Psoas muscle (tissue), 8 donors: Measurements from ENCODE around the gene GAGE10. TPM values are rescaled to one million over a fixed set of nuclear protein-coding genes. Genes with fewer than 3 reads are reported as not detected.
"Not testable (repeated sequence)": the region's sequence is repeated elsewhere in the genome, so short reads cannot be mapped to it uniquely, and the experiment has no call there.

Experiments used
- ATAC-seq, 4 donors: fragments of 200-7000 bp; cut with Tn5 transposase; one replicate each; pipeline ENCODE4 v1.9.1; 2020; ENCODE audit warnings: moderate library complexity in 3 of 4, mild to moderate bottlenecking in 2 of 4
- DNase-seq, 2 donors: peaks; one replicate each; pipeline ENCODE4 v3.0.0-alpha.2; 2020
- H3K27ac ChIP-seq: fragments of 200-600 bp; one replicate; pipeline ENCODE4 v1.8.0; 2022
- H3K27me3 ChIP-seq, 3 donors: fragments of 200-600 bp in 1 of 3; one replicate each; pipeline versions ENCODE4 v1.6.1 to v1.8.0; 2013 to 2022; ENCODE audit warnings: low read length in 2 of 3, mild to moderate bottlenecking in 2 of 3, moderate library complexity in 1 of 3; ENCODE audit not compliant: insufficient read depth in 3 of 3
- H3K36me3 ChIP-seq, 2 donors: fragments of 200-600 bp in 1 of 2; one replicate each; pipeline versions ENCODE4 v1.6.1 to v1.8.0; 2013 to 2022; ENCODE audit warnings: low read depth in 1 of 2, mild to moderate bottlenecking in 1 of 2, moderate library complexity in 1 of 2; ENCODE audit not compliant: insufficient read depth in 1 of 2
- H3K4me1 ChIP-seq: fragments of 200-600 bp; one replicate; pipeline ENCODE4 v1.8.0; 2022
- H3K4me3 ChIP-seq: fragments of 200-600 bp; one replicate; pipeline ENCODE4 v1.8.0; 2022; ENCODE audit warnings: mild to moderate bottlenecking
- H3K9me3 ChIP-seq: fragments of 200-600 bp; one replicate; pipeline ENCODE4 v1.8.0; 2022
- WGBS, 3 donors: extraction: QIAGEN DNeasy Blood & Tissue Kit; methylation state at CpG; one replicate each; pipeline versions ENCODE4 v1.1.6 to v1.1.7; 2013; 5-methylcytosine and 5-hydroxymethylcytosine counted together
- intact Hi-C, 2 donors: fragments of 100-400 bp; cut with DNase I; formaldehyde crosslinking; loops; one replicate each; pipeline versions ENCODE4 v1.11.0 to v1.14.2; 2022
- polyA plus RNA-seq, 3 donors: library from polyadenylated mRNA; stranded (reverse); fragments of 200-250 nt; gene quantifications; one replicate each; pipeline ENCODE4 v1.2.3, GENCODE V29; 2013
- total RNA-seq, 4 donors: library from RNA; stranded (reverse); fragmentation: NEBNext Ultra II Directional in 2 of 4; extraction: Animal tissue kit (Norgen Biotek cat#: 25700) in 2 of 4; gene quantifications; one replicate each; pipeline versions ENCODE4 v1.2.1 to v1.2.4, GENCODE V29; 2021 to 2023
- donor health status: healthy with polysubstance abuse.
- donor health status: DM: no; HTN: no; CAD: no; lungs with moderate emphysema.
- donor health status: Bipolar disorder and iron deficiency.
- donor health status: healthy.
- donor health status: DM: yes; HTN: yes; CAD: no.
- donor health status: DM: no; HTN: no; CAD: no.
- donor health status: DM: no; HTN: no; CAD: no.
- donor health status: DM: yes; HTN: yes; CAD: no.

GAGE10 gene
- total and polyA plus RNA-seq, 7 donors = not detected

DNA sequence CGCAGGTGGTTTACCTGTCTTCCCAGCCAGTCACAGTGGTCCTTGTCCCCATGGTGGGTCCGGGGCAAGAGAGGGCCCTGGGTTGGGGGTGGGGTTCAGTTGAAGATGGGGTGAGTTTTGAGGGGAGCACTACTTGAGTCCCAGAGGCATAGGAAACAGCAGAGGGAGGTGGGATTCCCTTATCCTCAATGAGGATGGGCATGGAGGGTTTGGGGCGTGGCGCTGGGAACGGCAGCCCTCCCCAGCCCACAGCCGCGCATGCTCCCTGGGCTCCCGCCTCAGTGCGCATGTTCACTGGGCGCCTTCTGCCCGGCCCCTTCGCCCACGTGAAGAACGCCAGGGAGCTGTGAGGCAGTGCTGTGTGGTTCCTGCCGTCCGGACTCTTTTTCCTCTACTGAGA, 27.8 kb downstream of the GAGE10 start, which contains the start of gene GAGE13:
GAGE13 (plus strand) TSS at position 301 of the 400 bp plus-strand sequence. CDS start 1,156 bp downstream, outside the sequence.
- H3K9me3 ChIP-seq, H3K4me1 ChIP-seq, ATAC-seq, H3K27ac ChIP-seq, DNase-seq, H3K36me3 ChIP-seq, H3K4me3 ChIP-seq, intact Hi-C loops, H3K27me3 ChIP-seq: not testable (repeated sequence)
- no CpG with 5 or more reads among the region's 16 CpGs for WGBS, 3 donors

DNA sequence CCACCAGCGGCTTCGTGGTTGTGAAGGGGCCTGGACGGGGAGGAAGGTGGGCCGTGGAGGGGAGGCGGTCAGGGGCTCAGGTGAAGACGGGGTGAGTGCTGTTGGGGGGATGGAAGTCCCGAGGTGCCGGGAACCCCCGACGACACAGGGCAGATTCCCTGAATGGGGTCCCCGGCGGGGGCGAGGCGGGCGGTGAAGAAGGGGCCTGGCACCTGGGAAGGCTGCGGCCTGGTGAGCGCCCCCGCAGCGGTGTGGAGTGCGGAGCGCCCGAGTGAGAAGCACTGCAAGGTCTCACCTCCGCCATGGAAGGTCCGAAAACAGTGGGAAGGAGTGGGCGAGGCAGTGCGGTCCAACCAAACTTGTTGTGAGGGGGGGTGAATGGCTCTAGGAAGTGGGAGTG, 28.4 kb downstream of the GAGE10 start:
- ATAC-seq, DNase-seq, H3K9me3 ChIP-seq, H3K27ac ChIP-seq, H3K36me3 ChIP-seq, H3K4me3 ChIP-seq, H3K27me3 ChIP-seq, intact Hi-C loops, H3K4me1 ChIP-seq: not testable (repeated sequence)
- no CpG with 5 or more reads among the region's 26 CpGs for WGBS, 3 donors

DNA sequence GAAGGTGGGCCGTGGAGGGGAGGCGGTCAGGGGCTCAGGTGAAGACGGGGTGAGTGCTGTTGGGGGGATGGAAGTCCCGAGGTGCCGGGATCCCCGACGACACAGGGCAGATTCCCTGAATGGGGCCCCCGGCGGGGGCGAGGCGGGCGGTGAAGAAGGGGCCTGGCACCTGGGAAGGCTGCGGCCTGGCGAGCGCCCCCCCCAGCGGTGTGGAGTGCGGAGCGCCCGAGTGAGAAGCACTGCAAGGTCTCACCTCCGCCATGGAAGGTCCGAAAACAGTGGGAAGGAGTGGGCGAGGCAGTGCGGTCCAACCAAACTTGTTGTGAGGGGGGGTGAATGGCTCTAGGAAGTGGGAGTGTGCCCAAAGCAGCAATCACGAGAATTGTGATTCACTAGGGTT, 38.0 kb downstream of the GAGE10 start:
- H3K27ac ChIP-seq, H3K27me3 ChIP-seq, H3K36me3 ChIP-seq, H3K9me3 ChIP-seq, ATAC-seq, H3K4me3 ChIP-seq, intact Hi-C loops, H3K4me1 ChIP-seq: not testable (repeated sequence)
- peak in 1 of 2 donors; percentile 61 for DNase-seq
- 87 to 94% methylated on average over 9 to 12 of the region's 24 CpGs; no CpG with 5 or more reads in 1 of the 3 donors for WGBS, 3 donors

DNA sequence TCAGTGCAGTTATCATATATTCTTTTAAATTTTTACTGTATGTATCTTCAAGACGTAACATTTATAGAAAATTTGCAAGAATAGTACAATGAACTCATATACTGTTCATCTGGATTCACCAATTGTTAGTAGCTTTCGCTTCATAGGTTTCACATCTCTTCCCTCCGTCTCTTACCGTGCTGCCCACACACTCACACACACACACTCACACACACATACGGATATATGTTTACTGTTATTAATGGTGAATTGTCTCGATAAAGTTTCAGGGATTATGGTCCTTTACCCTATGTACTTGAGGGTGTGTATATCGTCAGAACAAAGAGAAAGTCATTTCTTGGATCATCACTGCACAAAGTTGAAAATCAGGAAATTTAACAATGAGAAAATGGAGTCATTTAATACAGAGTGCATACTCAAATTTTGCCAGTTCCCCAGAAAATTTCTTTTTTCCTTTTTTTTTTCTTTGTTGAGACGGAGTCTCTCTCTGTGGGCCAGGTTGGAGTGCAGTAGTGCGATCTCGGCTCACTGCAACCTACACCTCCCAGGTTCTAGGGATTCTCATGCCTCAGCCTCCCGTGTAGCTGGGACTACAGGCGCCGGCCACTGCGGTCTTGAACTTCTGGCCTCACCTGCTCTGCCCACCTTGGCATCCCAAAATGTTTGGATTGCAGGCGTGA, 41.2 kb downstream of the GAGE10 start:
- H3K4me1 ChIP-seq, H3K4me3 ChIP-seq, DNase-seq, H3K27me3 ChIP-seq, H3K36me3 ChIP-seq, ATAC-seq, intact Hi-C loops, H3K27ac ChIP-seq, H3K9me3 ChIP-seq: not testable (repeated sequence)
- 74 to 78% (median 75%) methylated on average over 11 of the region's 15 CpGs for WGBS, 3 donors

DNA sequence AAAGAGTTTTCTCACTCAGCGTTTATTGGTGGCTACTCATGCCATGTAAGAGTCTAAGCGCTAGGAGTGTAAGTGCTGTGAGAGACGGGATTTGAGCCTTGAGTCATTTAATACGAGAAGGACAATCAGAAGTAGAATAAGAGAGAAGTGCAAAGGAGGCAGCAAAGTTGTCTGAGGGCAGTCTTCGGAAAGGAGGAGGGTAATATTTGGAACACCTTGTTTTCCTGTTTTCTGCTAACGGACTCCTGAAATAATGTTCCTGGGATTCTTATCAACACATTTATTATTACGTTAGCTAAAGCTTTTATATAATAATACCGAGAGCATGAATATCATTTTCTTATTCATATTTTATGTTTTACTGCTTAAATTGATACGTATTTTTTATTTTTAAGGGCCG, 42.0 kb downstream of the GAGE10 start:
- intact Hi-C loops, H3K27ac ChIP-seq, H3K4me1 ChIP-seq, H3K4me3 ChIP-seq, H3K9me3 ChIP-seq, ATAC-seq, DNase-seq, H3K36me3 ChIP-seq, H3K27me3 ChIP-seq: not testable (repeated sequence)
- WGBS, 3 donors = 82% methylated on average over 3 to 6 of the region's 10 CpGs

DNA sequence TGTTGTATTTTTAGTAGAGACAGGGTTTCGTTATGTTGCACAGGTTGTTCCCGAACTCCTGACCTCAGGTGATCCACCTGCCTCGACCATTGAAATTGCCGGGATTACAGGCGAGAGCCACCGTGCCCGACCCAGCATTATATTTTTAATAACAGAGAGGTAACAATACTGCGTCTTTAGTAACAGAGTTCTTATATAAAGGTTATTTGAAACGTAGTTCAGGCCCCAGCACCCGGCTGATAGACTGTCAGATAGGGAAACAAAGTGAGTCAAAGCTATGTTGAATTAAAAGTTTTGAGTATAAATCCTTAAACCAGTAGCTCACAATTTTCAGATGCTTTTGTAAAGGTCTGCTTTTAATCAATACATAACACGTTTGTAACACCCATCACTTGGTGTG, 42.7 kb downstream of the GAGE10 start:
- WGBS, 3 donors = 86 to 91% (median 90%) methylated on average over 7 of the region's 11 CpGs
- H3K4me3 ChIP-seq, intact Hi-C loops, H3K27me3 ChIP-seq, H3K27ac ChIP-seq, H3K4me1 ChIP-seq, H3K9me3 ChIP-seq, ATAC-seq, H3K36me3 ChIP-seq: not testable (repeated sequence)
- DNase-seq = peak in 1 of 2 donors; percentile 50

Other genes with a start within 250 kb of the GAGE10 start
- gene CCDC120, start 244.6 kb upstream of the GAGE10 start, total RNA-seq = 1 to 10 TPM in 2 of 4 donors, under 1 TPM in 2; 0.76 to 1.2 (median 0.95) TPM
- gene CCDC120, start 244.6 kb upstream of the GAGE10 start, polyA plus RNA-seq = under 1 TPM; 0.40 to 0.48 (median 0.43) TPM
- gene PRAF2, start 229.6 kb upstream of the GAGE10 start, total RNA-seq = 1 to 10 TPM; 4.3 to 9.1 (median 6.6) TPM
- 10 to 100 TPM in 2 of 3 donors, 1 to 10 TPM in 1; 9.7 to 12.5 (median 11.4) TPM for gene PRAF2, start 229.6 kb upstream of the GAGE10 start, polyA plus RNA-seq
- gene WDR45, start 223.8 kb upstream of the GAGE10 start, total RNA-seq = 10 to 100 TPM; 67.3 to 85.7 (median 75.0) TPM
- gene WDR45, start 223.8 kb upstream of the GAGE10 start, polyA plus RNA-seq = 100 to 1,000 TPM in 1 of 3 donors, 10 to 100 TPM in 2; 93.2 to 102 (median 99.4) TPM
- gene GPKOW, start 179.9 kb upstream of the GAGE10 start, total RNA-seq = 10 to 100 TPM; 26.7 to 28.8 (median 27.7) TPM
- gene GPKOW, start 179.9 kb upstream of the GAGE10 start, polyA plus RNA-seq = 10 to 100 TPM; 25.9 to 29.4 (median 26.9) TPM
- gene MAGIX, start 140.9 kb upstream of the GAGE10 start, total RNA-seq = 1 to 10 TPM; 2.9 to 3.7 (median 3.5) TPM
- 1 to 10 TPM; 5.2 to 8.0 (median 5.3) TPM for gene MAGIX, start 140.9 kb upstream of the GAGE10 start, polyA plus RNA-seq
- 10 to 100 TPM; 17.8 to 80.7 (median 74.0) TPM for gene PLP2, start 131.7 kb upstream of the GAGE10 start, total RNA-seq
- gene PLP2, start 131.7 kb upstream of the GAGE10 start, polyA plus RNA-seq = 100 to 1,000 TPM in 2 of 3 donors, 10 to 100 TPM in 1; 76.5 to 320 (median 113) TPM
- 10 to 100 TPM; 14.1 to 17.6 (median 16.3) TPM for gene PRICKLE3, start 117.3 kb upstream of the GAGE10 start, total RNA-seq
- 10 to 100 TPM in 2 of 3 donors, 1 to 10 TPM in 1; 7.5 to 23.6 (median 18.1) TPM for gene PRICKLE3, start 117.3 kb upstream of the GAGE10 start, polyA plus RNA-seq
- gene SYP, start 103.5 kb upstream of the GAGE10 start, total RNA-seq = 1 to 10 TPM in 2 of 4 donors, under 1 TPM in 2; 0.37 to 1.2 (median 0.83) TPM
- 1 to 10 TPM in 2 of 3 donors, under 1 TPM in 1; 0.76 to 1.6 (median 1.4) TPM for gene SYP, start 103.5 kb upstream of the GAGE10 start, polyA plus RNA-seq
- under 1 TPM in 2 of 4 donors, not detected in 2; 0.04 to 0.12 TPM for gene CACNA1F, start 70.3 kb upstream of the GAGE10 start, total RNA-seq
- under 1 TPM in 2 of 3 donors, not detected in 1; 0.01 TPM for gene CACNA1F, start 70.3 kb upstream of the GAGE10 start, polyA plus RNA-seq
- 10 to 100 TPM in 3 of 4 donors, 1 to 10 TPM in 1; 9.6 to 14.7 (median 11.4) TPM for gene CCDC22, start 68.2 kb upstream of the GAGE10 start, total RNA-seq
- gene CCDC22, start 68.2 kb upstream of the GAGE10 start, polyA plus RNA-seq = 10 to 100 TPM; 11.6 to 16.1 (median 15.4) TPM
- not detected for gene FOXP3, start 38.9 kb upstream of the GAGE10 start, total RNA-seq
- under 1 TPM in 2 of 3 donors, not detected in 1; 0.03 to 0.05 TPM for gene FOXP3, start 38.9 kb upstream of the GAGE10 start, polyA plus RNA-seq
- 10 to 100 TPM; 17.3 to 25.5 (median 22.7) TPM for gene PPP1R3F, start 33.9 kb upstream of the GAGE10 start, total RNA-seq
- 10 to 100 TPM; 13.9 to 29.8 (median 28.3) TPM for gene PPP1R3F, start 33.9 kb upstream of the GAGE10 start, polyA plus RNA-seq
- gene GAGE12J, start 18.4 kb downstream of the GAGE10 start, total RNA-seq = not detected
- not detected for gene GAGE12J, start 18.4 kb downstream of the GAGE10 start, polyA plus RNA-seq
- not detected for gene GAGE13, start 27.9 kb downstream of the GAGE10 start, total RNA-seq
- gene GAGE13, start 27.9 kb downstream of the GAGE10 start, polyA plus RNA-seq = not detected
- gene GAGE12C, start 228.5 kb downstream of the GAGE10 start, total RNA-seq = not detected
- gene GAGE12C, start 228.5 kb downstream of the GAGE10 start, polyA plus RNA-seq = not detected
- gene GAGE12D, start 238.1 kb downstream of the GAGE10 start, total RNA-seq = not detected
- gene GAGE12D, start 238.1 kb downstream of the GAGE10 start, polyA plus RNA-seq = not detected
- not detected for gene GAGE12E, start 247.6 kb downstream of the GAGE10 start, total RNA-seq
- gene GAGE12E, start 247.6 kb downstream of the GAGE10 start, polyA plus RNA-seq = not detected